HG03460 (cell line): ENCODE data around the gene COL19A1.

ENCODE experiments used
- ATAC-seq: cut with Tn5 transposase; IDR thresholded peaks from one replicate; pipeline ENCODE4 v1.9.1; 2021; ENCODE audit not compliant: unreplicated experiment

COL19A1 gene

GRCh38 chr6:70045413-70045812 is 179.1 kb downstream of the COL19A1 start:
- no peak for ATAC-seq

DNA sequence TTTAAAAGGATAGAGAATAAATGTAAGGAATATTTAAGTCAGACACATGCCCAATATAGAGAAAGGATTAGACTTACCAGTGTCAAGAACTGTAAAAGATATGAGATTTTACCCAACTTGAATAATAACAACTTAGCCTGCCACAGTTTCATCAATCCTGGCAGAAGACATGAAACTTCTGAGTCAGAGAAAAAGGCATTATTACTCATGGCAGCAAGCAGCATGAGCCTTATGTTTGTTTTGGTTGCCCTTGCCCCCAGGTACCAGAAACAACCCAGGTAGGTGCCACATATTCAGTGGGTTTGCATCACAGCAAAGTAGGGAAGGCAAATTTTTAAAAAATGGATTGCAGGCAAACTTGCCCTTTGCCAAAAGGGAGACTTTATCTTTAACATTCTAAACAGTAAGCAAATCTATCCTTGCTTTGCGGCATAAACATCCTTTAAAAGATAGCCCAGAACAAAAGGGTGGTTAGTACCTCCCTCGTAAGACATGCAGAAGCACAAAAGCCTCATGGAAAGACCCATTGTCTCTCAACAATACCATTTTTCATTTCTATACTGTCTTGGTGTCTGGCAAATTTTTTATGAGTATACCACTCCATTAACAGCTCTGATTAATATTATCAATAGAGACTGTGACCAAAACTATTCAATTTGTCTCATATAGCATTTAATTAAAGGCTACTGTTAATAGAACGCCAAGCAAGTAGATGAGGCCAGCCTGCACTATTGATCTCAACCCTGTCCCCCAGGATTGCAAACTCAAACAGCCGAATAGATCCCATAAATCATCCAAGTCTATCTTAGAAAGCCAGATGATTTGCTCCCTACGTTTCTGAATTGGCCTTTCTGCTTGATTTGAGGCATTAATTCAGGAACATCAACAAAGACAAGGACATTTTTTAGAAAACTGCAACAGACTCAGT is 185.1 kb downstream of the COL19A1 start:
- no peak for ATAC-seq

GRCh38 chr6:70059039-70059719 is 192.8 kb downstream of the COL19A1 start:
- no peak for ATAC-seq

DNA sequence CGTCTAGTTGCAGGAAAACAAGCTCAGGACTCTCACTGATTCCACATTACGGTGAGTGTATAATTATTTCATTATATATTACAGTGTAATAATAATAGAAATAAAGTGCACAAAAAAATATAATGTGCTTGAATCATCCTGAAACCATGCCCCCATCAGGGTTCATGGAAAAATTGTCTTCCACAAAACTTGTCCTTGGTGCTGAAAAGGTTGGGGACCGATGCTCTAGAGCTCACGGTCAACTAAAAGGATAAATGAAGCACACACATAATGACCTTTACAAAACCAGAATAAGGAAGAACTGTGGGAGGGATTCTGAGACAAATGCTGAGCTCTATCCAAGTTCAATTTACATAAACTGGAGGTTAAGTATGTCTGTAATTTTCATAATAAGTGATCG is 194.3 kb downstream of the COL19A1 start:
- no peak for ATAC-seq

- ATAC-seq: no peak
Measured at GRCh38 chr6:70061546-70061945, 195.2 kb downstream of the COL19A1 start.

GRCh38 chr6:70062010-70062409 is 195.7 kb downstream of the COL19A1 start:
- ATAC-seq: no peak

DNA sequence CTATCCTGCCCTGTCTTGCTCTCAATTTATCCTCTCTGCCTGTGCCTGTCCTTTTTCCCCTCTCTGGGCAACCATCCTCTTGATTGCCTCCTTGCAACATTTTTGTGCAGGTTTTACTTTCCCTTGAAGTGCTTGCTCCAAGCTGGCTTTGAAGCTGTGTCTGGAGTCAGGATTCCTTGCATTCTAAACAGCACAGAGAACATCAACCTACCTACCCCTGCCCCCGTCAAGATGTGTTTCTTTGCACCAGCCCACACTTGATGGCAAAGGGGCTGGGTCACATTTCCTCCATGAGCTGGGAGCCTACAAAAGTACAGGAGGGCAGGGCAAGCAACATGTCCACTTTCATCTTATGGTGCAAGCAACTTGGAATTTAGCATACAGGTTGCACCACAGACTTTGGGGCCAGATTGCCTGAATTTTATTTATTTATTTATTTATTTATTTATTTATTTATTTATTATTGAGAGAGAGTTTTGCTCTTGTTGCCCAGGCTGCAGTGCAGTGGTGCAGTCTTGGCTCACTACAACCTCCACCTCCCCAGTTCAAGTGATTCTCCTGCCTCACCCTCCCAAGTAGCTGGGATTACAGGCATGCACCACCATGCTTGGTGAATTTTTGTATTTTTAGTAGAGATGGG is 206.3 kb downstream of the COL19A1 start:
- no peak for ATAC-seq

DNA sequence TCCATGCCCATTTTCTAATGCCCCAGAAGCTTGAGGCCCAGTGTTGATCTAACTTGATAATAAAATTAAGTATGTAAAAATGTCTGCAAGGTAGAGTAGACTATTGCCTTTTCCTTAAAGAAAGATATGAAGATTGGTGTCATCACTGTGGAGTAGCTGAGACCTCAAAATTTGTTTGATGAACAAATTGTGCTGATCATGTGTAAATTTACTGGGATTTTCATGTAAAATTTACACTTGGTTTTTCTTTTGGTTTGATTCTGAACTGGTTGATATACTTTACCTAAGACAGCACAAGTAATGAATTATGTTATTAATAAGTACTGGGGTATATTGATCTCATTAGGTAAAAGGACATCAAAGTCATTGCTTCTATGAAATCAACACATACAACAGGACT is 207.3 kb downstream of the COL19A1 start:
- ATAC-seq: no peak

GRCh38 chr6:70079241-70079640 is 212.9 kb downstream of the COL19A1 start:
- ATAC-seq: no peak

- no peak for ATAC-seq
Measured at GRCh38 chr6:70080443-70081070, 214.2 kb downstream of the COL19A1 start.

DNA sequence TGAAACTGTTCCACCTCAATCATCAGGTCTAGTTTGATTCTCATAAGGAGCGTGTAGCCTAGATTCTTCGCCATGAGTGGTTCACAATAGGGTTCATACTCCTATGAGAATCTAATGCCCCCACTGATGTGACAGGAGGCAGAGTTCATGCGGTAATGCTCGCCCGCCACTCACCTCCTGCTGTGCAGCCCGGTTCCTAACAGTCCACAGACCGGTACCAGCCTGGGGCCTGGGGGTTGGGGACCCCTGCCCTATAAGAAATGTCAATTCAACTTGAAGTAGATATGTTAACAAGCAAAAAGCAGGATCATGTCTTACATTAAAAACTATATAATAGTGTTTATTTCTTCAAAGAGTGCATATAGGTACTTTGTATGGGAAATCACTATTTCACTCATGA is 216.5 kb downstream of the COL19A1 start:
- no peak for ATAC-seq

DNA sequence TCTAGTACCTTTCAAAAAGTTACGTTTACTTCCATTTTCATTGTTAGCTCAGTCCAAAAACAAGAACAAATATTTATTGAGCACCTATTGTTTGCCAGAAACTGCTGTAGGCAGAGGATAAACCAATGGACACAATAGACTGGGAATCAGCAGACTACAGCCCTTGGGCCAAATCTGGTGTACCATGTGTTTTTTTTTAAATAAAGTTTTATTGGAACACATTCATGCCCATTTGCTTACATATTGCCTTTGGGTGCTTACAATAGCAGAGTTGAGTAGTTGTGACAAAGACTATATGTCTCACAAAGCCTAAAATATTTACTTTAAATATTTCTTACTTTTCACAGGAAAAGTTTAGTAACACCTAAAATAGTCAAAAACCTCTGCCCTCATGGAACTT is 220.4 kb downstream of the COL19A1 start:
- ATAC-seq: no peak

- no peak for ATAC-seq
Measured at GRCh38 chr6:70094156-70094555, 227.8 kb downstream of the COL19A1 start.

DNA sequence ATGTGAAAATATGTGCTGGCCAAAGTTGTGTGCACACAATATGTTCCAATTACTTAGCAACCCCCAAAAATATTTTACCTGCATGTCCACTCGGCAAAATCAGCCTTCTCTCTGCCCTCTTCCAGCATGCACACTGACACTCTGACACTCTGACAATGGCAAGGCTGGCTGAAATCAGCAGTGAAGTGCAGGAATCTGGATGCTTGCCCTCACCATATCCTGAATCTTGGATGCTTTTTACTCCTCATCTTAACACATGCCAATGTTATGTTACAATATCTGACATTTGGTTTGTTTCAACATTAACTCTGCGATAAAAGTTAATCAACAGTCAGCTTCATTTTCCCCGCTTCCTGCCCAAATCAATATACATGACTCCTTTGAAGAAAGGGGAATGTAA is 233.4 kb downstream of the COL19A1 start:
- ATAC-seq: no peak

GRCh38 chr6:70103798-70104197 is 237.4 kb downstream of the COL19A1 start:
- ATAC-seq: no peak

GRCh38 chr6:70107852-70108629 is 241.7 kb downstream of the COL19A1 start:
- ATAC-seq: no peak

DNA sequence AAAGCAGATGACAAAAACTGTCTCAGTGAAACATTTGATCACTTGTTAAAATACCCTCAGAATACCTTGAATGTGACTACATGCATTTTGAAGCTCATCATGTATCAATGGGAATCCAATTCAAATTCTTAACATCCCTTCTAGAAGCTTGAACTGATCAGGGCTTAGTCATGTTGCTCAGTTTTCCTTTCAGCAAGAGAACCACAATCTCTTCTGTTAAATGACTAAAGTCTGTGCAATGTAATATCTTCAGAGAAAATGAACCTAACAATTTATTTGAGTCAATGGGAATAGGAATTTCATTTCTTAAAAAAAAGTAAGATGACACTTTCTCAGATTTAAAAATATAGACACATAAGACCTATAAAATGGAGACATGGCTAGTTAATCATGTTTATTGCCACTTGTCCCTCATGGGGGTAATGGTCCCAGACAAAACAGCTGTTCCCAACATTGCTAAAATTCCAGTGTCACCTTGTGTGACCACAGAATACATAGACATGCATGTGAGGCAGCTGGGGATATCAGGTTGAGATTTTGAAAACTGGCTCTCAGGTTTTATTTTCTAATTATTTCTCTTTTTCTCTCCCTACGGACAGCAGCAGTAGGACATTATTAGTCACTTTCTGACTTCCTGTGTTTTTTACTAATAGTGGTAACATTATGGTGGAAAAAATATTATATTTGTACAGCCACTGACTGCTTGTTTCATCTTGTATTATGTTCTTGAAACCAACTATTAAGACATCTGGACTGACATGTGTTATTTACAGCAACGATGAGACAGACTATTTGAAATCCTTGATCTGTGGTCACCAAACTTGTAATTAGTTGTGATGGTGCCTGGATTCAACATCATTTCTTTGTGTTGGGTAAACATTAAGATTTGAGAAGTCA is 244.0 kb downstream of the COL19A1 start:
- no peak for ATAC-seq

- ATAC-seq: no peak
Measured at GRCh38 chr6:70111737-70112136, 245.4 kb downstream of the COL19A1 start.

DNA sequence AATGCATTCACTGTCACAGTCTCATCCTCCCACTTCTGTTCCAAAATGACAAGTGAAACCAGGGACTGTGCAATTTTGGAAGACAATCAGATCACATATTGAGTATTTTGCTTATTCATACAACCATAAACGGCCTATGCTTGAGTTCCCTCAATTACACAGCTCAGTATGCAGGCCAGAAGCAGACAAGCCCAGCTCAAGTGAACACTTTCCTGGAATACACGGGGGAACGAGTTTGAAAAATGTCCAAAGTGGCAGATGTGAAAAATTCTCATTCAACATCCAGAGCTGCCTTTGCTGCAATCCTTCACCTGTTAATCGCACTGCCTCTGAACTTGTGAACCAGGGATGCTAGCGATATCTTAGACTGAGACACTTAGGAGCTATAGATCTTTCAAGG is 246.4 kb downstream of the COL19A1 start:
- no peak for ATAC-seq

DNA sequence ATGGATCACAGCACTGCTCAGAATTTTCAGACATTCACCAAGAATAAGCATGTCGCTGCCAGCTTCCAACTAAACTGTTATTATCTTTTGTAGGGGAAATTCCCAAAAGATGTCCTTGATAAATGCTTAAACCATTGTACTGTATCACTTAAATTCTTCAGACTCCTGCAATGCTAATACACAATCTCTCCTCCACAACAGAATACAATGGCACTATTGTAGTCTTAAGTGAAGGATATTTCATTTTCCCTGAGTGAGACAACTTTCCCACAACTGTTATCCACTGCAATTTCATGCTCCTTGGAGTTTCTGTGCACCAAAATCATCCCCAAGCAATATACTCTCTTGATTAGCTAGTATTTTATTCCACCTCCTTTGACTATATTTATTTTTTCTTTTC is 246.8 kb downstream of the COL19A1 start:
- ATAC-seq: no peak
